GM21723 (cell line): ENCODE data around the gene GSTT4.
"Not testable (repeated sequence)": the region's sequence is repeated elsewhere in the genome, so short reads cannot be mapped to it uniquely, and the experiment has no call there.

Experiments used
- ATAC-seq: cut with Tn5 transposase; IDR thresholded peaks from one replicate; pipeline ENCODE4 v1.9.1; 2021; ENCODE audit warnings: mild to moderate bottlenecking, moderate library complexity; ENCODE audit not compliant: unreplicated experiment

Gene GSTT4

DNA sequence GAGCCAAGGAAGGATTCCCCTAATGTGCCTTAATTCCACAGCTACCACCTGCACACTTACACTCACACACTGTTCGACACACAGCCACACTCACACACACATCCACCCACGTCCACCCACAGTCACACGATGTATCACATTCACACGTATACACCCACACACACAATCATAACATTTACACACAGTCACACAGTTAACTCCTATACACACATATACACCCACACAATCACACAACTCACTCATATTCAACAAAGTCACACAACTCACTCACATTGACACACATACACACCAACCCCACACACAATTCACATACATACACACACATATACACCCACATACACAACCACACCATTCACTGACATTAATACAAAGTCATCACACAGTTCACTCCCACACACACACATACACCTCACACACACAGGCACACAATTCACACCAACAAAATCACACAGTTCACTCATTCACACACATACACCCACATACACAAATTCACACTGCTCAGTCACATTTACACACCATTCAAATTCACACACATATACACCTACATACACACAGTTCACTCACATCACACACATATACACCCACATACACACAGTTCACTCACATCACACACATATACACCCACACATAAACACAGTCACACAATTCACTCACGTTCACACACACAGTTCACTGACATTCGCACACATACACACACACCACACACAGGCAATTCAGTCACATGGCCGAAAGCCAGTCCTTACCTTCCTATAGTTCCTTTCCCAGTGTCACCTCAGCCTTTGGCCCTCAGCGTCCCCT is 50.9 kb downstream of the GSTT4 start:
- not testable (repeated sequence) for ATAC-seq

DNA sequence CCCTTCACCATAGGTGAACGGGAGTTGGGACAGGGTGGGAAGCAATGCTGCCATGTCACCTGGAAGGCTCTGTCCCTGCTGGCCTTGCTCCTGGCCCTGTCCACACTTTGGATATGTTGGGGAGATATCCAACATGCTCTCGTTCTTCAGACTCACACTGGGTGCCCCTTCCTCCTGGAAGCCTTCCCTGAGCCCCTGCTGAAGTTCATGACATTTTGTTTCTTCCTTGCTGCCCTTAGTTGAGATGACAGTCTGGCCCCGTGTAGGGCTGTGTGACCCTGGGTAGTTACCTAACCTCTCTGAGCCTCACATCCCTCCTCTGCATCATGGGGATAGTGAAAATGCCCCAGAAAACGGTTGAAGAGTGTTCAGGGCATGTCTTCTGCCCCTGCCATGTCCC is 51.8 kb downstream of the GSTT4 start:
- ATAC-seq: not testable (repeated sequence)

- not testable (repeated sequence) for ATAC-seq
Observed at GRCh38 chr22:23952794-23953405, 52.4 kb downstream of the GSTT4 start.

GRCh38 chr22:23951383-23951782 is 53.9 kb downstream of the GSTT4 start:
- ATAC-seq: not testable (repeated sequence)

DNA sequence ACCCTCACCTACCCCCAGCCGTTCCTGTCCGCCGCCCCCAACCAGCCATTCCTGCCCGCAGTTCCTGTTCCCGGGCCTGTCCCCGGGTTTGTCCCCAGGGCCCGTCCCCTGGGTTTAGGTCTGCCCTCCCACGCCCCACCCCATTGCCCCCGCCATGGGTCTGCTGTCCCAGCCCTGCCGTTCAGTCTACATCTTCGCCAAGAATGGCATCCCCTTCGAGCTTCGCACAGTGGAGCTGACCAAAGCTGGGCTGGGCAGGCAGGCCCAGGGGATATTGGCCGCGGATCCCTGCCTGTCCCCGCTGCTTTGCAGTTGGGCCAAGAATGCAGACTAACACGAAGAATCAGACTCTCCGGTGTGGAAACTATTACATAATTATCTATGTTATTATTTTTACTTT is 55.5 kb downstream of the GSTT4 start:
- ATAC-seq: not testable (repeated sequence)
